GM04503 (cell line): Measurements from ENCODE around the gene MYOM3.
"Not testable (repeated sequence)": the region's sequence is repeated elsewhere in the genome, so short reads cannot be mapped to it uniquely, and the experiment has no call there.

ENCODE experiments used
- DNase-seq: peaks from one replicate; pipeline ENCODE4 v3.0.0-alpha.2; 2012; ENCODE audit warnings: low read depth

Gene MYOM3

DNA sequence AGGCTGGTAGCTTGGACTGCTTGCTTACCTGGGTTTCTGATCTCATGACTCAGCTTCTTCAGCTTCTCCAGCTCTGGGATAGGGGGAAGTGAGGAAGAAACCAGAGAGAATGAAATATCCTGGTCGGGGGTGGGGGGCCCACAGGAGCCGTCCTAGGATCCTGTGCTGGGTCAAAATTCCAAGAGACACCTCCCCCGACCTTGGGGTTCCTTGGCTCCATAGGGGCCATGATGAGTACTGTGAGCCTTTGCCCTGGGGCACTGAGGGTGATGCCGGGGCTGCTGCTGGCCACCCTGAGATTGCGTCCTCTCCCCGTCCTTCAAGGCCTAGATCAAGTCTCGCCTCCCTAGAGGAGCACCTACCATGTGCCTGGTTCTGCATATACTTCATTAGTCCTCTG, 40.0 kb downstream of the MYOM3 start:
- no peak for DNase-seq

DNA sequence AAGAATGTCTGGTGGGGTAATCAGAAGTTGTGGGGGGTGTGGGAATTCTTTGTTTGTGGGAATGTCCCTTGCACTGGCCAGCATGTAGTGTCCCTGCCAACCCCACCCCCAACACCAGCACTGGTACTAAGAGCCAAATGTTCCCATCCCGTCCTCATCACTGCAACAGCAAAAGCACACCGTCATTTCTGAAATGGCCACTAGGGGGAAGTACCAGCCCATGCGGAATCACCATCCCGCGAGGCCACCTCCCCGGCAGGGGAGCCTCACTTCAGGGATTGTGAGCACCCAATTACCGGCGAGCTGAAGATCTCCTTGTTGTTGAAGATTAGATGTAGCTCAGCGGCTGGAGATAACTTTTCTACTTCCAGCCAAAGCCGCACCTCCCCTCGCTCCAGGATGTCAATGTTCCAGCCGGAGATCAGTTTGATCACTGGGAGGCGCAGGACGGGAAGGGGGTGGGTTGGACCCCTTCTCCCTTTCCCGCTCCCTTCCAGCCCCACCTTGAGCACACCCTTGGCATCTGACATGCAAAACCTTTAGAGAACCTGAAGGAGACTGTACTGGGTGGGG, 41.0 kb downstream of the MYOM3 start:
- DNase-seq, result no peak

DNA sequence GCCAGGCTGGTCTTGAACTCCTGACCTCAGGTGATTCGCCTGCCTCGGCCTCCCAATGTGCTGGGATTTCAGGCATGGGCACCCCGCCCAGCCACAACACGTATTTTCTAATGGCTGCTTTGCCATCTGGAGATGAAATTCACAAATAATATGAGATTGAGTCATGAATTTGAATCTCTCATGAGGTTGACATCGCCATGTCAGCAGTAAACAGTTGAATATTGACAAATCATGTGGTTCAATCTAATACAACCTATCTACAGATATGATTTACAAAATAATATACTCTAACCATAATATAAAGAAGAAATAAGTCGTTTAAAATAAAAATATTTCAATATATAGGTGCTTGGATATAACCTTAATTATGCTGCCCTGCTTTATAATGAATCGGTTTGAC, 42.1 kb downstream of the MYOM3 start:
- no peak for DNase-seq

DNA sequence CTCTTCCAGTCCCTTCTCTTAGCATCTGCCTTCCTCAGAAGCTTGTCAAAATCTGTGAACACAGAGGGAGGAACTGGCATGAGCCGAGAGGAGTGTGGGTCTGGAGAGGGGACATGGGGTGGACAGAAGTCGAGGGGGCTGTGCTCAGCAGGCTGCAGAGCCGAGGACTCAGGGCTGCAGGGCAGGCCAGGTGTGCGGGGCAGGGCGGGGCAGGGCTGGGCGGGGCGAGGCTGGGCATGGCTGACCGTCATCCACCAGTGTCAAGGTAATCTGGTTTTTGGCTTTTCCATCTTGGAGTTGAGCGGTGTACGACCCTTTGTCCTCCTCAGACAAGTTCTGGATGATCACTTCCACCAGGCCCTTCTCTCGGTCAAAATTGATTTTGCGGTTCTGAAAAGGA, 44.0 kb downstream of the MYOM3 start:
- DNase-seq, result no peak

DNA sequence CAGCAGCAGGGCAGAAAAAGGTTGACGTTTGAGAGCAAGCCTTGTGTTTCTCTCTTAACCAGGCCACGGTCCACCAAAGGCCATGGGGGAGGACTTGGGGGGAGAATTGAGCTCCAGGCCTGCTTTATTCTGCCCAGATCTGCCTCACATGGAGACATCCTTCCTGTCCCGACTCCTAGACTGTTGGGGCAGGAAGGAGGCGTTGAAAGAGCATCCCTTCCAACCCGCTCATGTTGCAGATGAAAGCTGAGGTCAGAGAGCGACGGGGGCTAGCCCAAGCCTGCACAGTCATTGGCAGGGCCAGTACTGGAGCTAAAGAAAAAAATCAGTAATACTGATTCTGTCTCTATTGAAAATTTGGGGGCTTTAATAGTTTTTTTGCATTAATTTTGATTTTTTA, 46.6 kb downstream of the MYOM3 start:
- no peak for DNase-seq

DNA sequence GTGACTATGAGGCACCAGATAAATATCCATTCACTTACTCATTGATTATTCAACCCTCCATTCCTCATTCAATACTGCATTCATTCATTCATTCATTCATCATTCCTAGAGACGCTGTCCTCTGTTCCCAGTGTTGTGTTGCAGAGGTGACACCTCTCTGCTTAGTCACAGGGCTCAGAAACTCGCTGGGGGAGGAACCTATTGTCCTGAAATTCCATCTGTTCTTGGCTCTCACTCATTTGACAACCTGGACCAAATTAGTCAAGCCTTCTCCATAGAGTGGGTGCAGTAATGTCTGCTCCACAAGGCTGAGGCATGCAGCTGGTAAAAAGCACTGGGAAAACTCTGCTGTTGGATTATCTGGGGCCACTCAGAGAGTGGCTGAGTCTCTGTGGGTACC, 49.7 kb downstream of the MYOM3 start:
- DNase-seq, result no peak

DNA sequence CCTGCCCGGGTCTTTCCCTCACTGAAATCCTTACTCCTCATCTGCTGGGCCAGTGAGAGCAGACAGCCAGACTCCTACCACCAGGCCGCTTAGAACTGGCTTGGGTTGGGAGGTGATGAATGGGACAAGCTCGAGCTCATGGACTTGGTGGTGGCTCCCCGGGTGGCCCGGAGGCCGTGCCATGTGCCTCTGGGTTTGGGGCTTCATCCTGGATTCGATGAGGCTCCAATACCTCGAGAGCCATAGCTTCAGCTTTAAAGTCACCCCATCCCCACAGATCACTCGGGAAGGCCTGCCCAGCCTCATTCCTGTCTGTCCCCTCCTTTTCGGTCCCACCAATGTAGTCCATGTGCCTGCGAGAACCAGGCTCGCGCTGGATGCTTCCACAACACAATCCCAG, 51.5 kb downstream of the MYOM3 start:
- DNase-seq, result no peak

DNA sequence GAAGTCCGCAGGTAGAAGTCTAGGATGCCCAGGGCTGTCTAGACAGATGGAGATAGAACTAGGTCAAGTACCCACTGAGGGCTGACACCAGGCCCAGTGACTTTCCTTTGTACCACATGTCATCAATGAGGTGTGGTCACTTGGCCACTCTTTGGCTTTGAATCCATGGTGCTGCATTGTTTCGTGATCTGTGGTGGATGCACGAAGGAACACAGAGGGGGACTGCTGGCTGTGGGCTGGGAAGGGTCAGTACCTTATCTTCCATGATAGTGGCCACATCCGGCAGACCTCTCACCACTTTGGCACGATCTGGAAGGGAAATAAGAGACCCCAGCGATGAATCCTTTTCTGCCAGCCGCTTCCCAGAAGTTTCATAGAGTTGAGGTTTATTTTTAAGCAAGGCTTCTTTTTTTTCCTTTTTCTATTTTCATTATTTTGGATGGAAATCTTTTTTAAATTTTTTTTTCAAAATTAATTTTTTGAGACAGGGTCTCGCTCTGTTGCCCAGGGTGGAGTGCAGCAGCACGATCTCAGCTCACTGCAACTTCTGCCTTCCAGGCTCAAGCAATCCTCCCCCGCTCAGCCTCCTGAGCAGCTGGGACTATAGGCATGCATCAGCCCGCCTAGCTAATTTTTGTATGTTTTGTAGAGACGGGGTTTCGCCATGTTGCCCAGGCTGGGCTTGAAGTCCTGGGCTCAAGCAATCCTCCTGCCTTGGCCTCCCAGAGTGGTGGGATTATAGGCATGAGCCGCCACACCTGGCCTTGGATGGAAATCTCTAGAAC, 53.1 kb downstream of the MYOM3 start:
- no peak for DNase-seq

DNA sequence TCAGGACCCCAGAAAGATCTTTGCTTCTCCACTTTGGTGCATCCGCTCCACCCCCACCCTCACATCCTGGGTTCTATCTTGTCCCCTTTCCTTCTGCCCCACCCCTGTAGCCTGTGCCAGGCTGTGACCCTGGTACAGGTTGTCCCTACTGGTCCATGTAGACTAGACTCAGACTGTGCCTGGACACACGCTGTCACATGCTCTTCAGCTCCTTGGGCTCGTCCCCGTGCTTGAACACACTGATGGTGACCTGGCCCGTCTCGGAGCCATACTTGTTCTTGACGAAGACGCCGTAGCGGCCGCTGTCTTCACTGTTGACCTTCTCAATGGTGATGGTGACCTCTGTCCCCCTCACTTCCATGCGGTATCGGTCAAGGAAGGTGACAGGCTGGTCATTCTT, 54.8 kb downstream of the MYOM3 start:
- no peak for DNase-seq

DNA sequence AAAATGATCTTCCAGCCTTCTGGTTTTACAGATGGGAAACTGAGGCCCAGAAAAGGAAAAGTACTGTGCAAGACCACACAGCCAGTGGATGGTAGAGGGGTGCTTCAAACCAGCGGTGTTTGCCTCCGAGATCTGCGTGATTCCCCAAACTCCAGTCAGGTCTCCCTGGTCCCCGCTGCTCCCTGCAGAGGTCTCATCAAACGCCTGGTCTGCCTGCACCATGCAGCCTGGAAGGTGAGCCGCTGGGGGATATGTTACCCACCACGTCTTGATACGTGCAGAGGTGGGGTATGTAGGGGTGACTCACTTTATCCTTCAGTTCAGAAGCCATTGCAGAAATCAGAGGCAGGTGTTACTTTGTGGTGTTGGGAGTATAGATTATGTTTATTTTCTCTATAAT, 56.3 kb downstream of the MYOM3 start:
- no peak for DNase-seq

DNA sequence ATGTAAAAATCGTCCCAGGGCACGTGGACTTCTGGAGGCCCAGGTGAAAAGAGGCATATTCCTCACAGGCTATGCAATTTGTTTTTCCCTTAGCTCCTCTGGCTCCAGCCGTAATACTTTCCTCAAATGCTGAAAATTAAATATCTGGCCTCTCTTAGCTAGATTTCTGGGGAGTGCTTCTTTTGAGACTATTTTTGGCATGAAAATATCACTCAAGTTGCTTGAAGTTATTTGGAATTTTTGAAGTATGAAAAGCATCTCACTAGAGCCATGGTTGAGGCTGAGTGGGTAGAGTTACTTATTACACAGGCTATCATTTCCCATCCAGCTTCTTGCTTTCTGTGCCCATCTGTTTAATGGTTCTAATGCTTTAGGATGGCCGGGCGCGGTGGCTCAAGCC, 59.7 kb downstream of the MYOM3 start:
- no peak for DNase-seq

DNA sequence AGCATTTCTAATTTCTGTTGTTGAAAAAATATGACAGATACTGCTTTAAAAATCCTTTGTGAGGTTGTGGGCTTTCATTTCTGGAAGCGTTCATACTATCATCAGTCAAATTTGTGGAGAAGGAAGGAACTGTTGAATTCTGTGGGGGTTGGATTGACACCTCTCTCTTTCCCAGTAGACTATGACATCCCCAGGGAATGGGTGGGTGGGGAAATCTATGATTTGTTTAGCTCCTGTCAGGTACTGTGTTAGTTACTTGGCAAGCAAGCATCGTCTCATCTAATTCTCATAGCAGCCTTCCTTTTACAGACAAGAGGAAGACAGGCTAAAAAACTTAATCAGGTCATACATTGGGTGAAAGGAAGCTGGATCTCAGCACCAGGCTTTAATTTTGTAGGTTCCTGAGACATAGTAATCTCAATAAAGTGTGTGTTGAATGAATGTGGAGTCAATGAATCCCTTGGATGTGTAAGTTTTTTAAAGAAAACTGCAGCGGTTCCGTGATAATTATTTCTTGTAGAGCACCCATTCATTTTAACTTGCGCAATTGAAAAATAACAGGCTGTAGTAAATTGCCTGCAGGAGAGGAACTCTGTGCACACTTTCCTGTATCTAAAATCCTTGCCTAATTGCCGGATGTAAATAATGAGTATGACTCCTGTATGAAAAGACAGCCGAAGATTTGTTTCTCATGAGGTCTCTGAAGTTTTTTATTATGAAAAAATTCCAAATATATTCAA, 60.6 kb downstream of the MYOM3 start:
- DNase-seq, result no peak

DNA sequence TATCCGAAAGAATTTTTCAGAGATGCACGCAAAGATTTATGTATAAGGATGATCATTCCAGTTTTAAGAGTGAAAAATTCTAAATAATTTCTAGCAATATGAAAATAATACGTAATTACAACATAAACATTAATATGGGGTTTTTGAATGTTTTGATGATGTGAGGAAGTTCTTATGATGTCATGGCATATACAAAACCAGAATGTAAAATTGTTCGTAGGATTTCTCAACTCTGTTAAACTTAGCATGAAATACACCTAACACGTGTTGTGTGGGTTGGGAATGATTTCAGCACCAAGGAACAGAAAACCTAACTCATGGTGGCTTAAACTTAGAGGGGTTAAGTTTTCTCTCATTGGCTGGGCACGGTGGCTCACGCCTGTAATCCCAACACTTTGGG, 62.2 kb downstream of the MYOM3 start:
- no peak for DNase-seq

DNA sequence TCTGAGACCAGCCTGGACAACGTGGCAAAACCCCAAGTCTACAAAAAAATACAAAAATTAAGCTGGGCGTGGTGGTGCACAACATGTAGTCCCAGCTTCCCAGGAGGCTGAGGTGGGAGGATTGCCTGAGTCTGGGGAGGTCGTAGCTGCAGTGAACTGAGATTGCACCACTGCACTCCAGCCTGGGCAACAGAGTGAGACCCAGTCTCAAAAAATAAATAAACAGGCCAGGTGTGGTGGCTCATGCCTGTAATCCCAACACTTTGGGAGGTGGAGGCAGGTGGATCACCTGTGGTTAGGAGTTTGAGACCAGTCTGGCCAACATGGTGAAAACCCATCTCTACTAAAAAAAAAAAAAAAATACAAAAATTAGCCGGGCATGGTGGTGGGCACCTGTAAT, 63.0 kb downstream of the MYOM3 start:
- DNase-seq, result not testable (repeated sequence)

DNA sequence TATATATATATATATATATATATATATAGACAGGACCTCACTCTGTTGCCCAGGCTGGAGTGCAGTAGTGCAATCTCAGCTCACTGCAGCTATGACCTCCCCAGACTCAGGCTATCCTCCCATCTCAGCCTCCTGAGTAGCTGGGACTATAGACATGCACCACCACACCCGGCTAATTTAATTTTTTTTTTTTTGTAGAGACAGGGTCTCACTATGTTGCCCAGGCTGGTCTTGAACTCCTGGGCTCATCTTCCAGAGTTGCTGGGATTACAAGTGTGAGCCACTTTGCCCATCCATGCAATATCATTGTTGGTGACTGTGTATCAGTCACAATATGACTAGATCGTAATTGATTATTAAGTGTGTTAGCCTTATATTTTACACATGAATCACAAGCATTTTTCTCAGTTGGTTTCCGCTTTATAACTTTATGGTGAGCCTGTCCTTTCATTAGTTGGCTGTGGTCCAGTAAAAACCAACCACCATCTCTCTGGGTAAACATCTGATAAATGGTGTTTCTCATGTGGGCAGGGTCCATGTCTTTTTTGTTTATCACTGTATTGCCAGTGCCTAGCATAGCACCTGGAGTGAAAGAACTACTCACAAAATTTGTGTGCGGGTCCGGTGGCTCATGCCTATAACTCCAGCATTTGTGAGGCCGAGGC, 63.6 kb downstream of the MYOM3 start:
- DNase-seq, result no peak

DNA sequence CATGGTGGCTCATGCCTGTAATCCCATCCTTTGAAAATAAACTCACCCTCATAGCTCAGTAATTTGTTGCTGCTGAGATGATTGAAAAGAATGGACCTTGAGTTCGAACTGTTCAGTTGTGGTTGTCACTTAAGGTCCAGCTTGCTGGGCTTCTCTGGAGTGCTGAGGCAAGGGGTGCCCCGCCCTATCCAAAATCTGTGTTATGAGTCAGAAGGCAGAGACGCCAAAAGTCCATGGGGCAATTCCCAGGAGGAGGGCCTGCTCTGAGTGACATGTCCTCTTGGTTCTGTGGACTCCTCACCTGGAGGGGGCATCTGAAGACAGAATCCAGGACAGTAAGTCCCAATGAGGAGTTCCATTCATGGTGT, 64.8 kb downstream of the MYOM3 start:
- no peak for DNase-seq

DNA sequence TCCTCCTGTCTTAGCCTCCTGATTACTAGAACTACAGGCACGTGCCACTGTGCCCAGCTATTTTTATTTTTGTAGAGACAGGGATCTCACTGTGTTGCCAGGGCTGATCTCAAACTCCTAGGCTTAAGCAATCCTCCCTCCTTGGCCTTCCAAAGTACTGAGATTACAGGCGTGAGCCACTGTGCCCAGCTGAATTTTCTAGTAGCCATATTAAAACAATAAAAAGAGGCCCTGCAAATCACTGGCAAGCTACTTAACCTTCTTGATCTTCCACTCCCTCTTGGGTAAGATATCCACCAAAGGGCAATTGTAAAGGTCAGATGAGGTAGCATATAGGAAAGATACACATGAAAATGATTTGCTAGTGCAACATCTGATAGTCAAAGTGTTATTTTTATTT, 66.2 kb downstream of the MYOM3 start:
- DNase-seq, result no peak

DNA sequence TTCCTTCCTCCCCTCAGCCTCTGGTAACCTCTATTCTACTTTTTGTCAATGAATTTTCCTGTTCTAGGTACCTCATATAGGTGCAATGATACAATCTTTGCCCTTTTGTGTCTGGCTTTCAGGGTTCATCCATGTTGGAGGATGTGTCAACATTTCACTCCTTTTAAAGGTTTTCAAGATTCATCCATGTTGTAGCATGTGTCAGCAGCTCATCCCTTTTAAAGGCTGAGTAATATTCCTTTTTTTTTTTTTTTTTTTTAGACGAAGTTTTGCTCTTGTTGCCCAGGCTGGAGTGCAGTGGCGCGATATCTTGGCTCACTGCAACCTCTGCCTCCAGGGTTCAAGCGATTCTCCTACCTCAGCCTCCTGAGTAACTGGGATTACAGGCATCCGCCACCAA, 67.3 kb downstream of the MYOM3 start:
- not testable (repeated sequence) for DNase-seq

DNA sequence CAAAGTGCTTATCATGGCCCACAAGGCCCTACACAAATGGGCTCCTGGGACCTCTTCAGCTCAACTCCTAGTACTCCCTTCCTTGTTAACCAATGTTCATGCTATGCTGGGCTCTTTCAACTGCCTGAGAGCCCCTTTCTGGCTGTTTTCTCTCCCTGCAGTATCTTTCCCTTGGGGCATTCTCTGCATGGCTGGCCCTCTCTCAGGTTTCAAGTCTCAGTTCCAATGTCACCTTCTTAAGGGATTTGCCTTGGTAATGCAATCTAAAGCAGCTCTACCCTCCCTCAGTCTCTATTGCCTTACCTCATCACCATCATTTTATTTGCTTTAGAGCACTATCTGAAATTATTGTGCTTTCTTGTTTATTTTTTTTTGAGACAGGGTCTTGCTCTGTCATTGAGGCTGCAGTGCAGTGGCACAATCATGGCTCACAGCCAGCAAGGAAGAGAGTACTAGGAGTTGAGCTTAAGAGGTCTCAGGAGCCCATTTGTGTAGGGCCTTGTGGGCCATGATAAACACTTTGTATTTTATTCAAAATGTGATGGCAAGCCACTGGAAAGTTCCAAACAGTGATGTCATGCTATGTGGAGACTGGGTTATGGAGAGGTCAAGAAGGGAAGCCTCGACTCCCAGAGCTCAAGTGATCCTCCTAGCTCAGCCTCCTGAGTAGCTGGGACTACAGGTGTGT, 68.4 kb downstream of the MYOM3 start:
- DNase-seq, result no peak

DNA sequence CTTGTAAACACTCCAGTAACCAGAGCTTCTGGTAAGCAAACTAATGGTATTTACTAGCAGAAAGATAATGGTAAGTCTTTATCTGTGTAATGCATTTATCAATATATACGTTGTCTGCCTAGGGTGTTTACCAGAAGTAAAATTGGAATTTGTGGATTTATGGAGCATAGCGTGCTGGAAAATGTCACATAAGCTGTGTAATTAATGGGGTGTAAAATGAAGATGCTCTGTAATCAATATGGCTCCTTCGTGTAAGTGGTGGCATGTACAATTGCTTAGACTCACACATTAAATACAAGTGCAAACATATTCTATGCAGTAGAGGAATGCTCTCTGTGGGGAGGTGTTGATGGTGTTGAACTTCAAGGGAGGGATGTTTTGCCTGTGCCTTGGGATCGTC, 69.6 kb downstream of the MYOM3 start:
- DNase-seq, result no peak

DNA sequence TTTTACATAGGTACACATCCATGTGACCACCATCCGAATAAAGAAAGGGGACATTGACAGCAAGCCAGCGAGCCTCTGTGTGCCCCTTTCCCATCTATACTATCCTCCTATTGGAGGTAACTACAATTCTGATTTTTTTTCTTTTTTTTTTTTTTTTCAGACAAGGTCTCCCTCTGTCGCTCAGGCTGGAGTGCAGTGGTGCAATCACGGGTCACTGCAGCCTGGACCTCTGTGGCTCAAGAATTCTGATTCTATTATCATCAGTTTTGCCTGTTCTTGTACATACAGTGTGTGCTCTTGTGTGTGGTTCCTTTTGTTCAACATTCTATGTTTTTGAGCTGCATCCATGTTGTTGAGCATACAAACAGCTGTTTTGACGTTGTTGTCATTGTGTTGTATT, 75.8 kb downstream of the MYOM3 start:
- no peak for DNase-seq

DNA sequence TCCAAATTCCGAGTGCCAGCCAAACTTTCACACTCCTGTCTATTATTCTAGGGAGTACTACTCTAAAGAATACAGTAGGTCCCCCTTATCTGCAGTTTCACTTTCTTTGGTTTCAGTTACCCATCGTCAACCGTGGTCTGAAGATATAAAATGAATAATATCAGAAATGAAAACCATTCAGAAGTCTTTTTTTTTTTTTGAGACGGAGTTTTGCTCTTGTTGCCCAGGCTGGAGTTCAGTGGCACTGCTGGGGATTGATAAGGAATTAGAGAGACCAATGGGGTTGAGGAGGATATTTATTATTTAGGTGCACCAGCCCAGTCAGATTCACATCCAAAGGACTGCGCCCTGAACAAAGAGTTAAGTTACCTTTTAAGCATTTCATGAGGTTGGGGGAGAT, 79.0 kb downstream of the MYOM3 start:
- DNase-seq, result no peak
